DMS53 treated with DMSO at 0.1 percent for 48 hours (cell line): ENCODE measurements around the gene CMTM8.

Experiments
- DNase-seq: peaks from one replicate; lab custom pipeline; 2025; ENCODE audit not compliant: unreplicated experiment; lab: John Stamatoyannopoulos, UW

Gene CMTM8

DNA sequence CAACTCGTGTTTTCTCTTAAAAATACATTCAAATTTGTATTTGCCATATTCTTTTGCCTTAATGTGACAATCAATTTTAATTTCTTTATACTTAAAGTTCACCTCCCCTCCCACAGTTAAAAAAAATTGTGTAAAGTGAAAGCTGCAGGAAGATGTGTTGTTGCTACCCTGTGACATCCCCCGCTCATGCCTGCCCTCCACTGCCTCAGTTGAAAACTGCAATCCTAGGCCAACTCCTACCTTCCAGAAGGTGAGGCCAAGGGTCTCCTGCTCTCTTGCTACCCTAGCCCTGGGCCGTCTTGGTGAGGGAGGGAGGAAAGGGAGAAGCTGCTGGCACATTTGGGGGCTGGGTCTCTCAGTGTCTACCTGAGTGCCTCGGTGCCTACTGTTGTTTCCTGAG is 96.2 kb downstream of the CMTM8 start:
- DNase-seq = no peak

DNA sequence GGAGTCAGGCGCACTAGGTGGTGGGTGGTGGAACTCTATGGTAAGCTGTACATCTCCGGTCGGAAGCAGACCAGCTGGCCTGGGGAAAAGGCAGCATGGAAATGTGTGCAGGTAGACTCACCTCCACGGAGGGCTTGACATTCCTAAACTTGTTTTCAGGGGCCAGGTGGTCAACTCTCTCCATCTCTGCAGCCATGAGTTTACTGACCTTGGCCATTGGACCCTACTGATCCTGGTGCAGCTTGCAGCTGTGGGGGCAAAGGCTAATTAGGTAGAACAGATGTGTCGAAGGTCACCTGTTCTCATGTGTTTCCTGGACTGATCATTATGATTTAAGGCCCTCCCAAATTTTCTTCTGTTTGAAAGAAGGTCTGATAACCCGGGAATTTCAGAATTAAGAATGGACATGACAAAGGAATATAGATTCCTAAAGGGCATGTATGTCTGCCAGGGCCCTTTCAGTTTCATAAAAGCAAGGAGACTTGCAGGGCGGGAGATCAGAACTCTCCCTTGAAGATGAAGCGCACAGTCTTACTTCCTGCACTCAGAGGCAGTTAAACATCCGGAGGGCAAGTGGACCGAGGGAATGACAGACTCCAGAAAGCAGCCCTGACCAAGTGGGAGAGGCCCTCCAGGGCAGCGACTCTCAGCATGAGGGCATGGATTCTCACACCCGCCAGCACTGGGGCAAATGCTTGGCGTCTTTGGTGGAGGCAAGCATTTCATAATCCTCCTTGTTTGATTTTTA is 97.1 kb downstream of the CMTM8 start:
- no peak for DNase-seq

DNA sequence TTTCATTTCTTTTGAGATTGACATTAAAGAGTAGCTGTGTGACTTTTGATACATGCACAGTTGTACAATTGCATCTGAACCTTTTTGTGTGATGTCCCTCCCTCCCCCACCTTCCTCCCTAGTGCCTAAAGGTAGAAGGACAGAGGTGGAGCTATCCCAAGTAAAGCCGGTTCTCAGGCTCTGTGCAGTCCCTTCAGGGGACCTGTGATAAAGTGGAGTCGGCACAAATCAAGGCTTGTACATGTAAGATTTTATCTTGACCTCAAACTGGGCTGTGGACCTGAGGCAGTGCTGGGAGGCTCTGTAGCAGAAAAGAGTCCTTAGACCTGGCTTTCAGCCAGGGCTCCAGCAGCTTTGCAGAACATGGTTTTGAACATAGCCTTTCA is 97.6 kb downstream of the CMTM8 start:
- DNase-seq = no peak

DNA sequence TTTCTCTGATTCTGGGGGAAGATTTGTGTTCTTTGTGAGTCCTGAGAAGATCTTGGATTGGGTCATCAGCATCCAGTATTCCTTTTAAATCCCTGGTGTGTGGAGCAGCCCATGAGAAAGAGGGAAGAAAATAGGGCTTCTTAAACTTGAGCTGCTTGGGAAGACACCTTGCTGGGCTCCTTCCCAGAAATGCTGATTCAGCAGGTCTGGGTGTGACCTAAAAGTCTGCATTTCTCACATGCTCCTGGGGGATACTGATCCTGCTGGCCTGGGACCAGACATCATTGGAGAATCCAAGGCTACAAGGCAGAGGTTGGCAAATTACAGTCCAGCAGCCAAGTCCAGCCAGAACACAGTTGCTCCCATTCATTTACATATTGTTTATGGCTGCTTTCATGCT is 99.0 kb downstream of the CMTM8 start:
- no peak for DNase-seq

DNA sequence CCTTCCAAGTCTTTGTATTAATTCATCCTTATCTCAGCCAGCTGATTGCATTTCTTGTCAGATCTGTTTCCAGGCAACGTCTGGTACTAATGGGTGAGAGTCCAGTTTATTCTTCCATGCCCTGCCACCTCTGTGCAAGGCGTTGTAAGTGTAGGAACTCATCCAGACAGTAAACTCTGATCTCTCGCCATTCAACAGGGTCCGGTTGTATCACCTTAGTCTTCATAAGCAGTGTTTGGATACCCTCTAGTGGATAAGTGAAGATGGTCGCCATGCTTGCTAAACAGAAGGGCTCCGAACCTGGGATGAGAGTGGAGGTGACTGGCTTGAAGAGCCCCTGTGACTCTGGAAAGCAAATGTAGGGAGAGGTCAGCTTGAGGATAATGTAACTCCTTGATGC is 101.6 kb downstream of the CMTM8 start:
- no peak for DNase-seq

DNA sequence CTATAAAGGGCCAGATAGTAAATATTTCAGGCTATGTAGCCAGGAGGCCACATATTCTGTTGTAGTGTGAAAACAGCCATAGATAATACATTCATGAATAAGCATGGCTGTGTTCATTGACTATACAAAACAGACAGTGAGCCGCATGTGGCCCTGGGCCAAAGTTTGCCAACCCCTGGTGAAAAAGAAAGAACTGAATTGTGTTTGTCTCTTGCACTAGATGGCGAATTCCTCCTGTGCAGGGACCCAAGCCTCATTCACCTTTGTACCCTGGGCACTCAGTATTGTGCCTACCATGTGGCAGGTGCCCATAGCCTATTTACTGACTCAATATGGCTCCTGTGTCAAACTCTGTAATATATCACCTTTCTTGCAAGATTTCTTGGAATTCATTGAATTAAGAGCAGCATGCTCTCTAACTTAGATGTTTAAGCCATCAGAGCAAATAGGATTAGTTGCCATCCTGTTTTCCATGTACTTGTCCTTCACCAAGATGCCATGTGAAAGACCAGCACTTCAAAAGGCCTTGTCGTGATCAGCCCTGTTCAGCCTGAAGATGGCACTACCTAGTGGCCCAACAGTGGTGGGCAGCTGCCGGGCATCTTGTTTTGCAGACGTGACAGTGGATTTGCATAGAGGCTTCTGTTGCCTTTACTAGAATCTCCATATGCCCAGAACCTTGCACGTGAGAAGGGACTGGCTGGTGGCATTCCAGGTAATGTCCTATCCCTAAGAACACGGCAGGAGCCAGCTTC is 102.3 kb downstream of the CMTM8 start:
- DNase-seq = no peak

DNA sequence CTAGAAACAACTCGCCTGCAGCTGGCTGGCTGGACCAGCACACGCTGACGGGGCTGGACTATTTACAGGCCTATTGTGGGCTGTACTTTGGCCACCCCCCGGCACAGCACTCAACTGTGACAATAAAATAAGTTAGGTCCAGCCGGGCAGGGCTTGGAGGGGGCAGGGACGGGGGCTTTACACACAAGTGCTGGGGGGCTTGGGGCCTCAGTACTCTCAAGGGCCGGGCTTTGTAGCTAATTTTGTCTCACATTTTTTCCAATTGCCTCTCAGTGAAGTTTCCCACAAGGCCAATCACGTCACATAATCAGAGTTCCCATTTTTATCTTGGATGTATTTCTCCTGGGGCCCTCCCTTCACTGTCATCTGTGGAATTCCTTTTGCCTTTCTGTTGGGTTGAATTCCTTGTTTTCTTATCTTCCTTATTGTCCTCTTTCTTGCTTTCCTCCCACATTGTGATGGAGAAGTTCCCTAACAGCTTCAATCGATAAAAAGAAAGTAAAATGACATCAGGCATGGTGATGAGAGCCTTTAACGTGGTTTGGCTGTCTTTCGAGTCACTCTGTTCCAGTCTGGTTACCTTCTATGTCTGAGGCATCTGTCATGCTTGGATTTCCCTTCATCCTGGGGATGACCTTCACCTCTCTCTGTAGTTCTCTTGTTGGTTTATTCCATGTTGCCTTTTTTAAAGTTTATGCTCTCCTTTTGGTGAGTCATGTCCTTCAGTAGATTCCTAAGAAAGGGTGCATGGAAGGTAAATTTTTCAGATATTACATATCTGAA is 109.1 kb downstream of the CMTM8 start:
- no peak for DNase-seq

DNA sequence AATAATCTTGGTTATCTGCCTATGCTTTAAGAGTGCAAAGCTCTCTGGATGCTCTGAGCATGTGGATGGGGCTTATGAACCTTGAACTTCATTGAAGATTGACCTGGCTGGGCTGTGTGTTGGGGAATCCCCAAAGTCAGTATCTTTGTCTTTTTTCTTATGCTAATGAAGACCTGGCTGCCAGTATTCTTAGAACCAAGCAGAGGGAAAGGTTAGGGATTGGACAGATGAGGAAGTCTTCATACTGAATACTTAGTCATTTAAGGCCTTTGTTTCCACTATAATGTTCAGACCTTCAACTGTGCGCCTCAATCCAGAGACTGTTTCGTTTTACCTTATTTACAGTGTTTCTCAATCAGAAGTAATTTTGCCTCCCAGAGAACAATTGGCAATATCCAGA is 110.7 kb downstream of the CMTM8 start:
- DNase-seq = no peak

DNA sequence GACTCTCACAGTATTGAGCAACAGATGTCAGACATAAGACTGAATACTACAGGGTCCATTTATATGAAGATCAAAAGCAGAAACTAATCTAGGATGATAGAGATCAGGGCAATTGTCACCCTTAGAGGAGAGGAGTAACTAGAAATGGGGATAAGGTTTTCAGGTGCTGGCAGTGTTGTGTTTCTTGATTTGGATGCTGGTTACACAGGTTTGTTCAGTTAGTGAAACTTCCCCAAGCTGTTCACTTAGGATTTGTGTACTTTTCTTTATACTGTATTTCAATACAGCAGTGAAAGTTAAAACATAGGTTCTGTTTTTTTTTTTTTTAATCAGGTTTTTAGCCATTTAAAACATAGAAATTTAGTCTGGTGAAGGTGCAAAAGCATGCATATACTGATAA is 114.1 kb downstream of the CMTM8 start:
- no peak for DNase-seq

DNA sequence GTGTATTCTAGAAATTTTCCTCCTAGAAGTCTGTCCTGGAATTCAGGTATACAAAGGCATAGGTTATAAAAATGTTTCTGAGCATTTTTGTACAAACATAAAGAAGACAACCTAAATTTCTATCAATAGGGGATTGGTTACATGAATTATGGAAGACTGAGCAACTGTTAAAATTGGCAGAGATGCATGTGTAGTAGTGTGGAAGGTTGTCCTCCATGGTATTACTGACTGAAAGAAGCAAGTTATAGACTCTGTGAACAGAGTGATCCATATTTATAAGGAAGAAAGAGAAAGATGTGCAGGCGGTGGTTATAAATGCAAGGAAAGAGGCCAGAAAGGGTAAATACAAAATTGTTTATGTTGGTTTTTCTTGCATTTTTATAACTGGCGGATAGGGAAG is 114.9 kb downstream of the CMTM8 start:
- DNase-seq = no peak

DNA sequence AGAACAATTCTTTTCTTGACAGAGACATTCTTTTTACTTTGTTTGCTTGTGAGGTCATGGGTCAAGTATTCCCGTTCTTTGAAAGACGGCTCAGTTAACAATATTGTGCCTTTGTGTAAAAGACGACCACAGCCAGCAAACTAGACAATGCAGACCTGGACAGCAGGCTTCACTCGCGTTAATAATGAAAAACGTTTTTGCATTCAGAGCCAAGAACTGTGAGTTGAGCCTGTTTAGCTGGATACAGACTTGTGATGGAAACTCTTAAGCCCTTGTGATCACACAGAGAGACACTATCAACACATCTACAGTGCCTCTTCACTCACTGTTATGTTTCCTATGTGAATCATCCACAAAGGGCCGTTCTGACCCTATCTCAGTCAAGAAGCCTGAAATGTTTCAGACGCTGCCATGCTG is 115.9 kb downstream of the CMTM8 start:
- DNase-seq = no peak

DNA sequence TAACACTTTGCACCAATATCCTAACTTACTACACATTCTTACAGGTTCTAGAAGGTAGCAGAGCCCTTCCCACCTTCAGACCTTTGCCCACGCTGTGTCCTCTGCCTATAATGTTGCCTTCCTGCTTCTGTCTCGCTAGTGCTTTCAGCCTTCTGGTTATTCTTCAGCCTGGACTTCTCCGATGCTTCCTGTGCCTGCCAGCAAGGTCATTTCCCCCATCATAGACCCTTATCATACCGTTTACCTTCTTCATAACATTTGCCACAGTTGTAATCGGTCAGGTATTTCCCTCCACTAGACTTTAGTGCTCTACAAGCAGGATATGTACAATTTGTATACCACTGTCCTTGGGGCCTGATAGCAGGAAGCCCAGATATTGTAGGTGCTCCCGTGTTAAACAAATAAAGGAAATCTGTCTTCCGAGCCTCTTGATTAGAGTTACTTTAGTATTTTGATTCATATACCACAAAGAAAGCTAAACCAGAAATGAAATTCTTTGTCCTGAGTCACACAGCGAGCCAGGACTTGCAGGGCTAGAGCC is 117.3 kb downstream of the CMTM8 start:
- no peak for DNase-seq

DNA sequence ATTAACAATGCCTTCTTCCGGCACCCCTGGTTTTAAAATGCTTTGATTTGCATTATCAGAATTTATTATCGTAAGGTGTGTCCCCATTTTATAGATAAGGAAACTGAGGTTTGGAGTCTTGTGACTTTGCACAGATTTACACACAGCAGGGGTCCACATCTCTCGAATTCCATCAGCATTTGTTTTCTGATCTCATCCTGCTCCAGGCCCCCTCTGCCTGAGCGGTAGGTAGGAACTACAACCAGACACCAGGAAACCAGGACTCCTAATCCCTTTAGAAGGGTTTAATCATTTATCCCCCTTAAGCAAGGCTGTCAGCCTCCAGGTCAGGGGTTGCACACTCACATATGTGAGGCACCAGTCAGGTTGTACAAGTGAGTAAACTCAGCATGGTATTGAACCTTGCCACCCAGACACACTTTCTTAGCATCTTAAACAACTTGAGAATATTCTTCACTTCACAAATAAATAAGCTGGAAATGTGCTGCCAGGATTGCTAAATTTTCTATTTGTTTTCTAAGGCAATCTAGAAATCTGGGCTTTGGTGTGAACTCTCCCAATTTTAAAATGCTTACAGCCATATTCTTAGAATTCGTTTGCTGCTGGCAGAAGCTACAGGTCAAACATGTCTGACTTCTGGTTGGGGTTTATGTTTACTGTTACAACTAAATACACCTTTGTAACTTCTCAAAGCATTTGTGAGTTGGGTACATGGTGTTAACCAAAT is 121.4 kb downstream of the CMTM8 start:
- DNase-seq = no peak

DNA sequence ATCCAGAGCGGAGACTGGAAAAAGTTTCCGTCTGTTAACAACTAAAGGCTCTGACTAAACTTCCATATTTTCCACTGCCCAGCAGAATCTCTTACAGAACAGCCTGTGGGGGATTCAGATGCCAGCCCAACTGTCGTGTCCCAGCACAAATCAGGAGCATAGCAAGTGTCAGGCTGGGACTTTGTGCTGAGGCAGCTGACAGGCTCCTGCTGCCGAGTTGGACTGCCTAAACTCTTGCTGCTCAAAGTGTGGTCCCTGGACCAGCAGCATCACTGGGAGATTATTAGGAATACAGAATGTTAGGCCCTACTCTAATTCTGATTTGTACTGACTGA is 122.0 kb downstream of the CMTM8 start:
- DNase-seq = no peak

DNA sequence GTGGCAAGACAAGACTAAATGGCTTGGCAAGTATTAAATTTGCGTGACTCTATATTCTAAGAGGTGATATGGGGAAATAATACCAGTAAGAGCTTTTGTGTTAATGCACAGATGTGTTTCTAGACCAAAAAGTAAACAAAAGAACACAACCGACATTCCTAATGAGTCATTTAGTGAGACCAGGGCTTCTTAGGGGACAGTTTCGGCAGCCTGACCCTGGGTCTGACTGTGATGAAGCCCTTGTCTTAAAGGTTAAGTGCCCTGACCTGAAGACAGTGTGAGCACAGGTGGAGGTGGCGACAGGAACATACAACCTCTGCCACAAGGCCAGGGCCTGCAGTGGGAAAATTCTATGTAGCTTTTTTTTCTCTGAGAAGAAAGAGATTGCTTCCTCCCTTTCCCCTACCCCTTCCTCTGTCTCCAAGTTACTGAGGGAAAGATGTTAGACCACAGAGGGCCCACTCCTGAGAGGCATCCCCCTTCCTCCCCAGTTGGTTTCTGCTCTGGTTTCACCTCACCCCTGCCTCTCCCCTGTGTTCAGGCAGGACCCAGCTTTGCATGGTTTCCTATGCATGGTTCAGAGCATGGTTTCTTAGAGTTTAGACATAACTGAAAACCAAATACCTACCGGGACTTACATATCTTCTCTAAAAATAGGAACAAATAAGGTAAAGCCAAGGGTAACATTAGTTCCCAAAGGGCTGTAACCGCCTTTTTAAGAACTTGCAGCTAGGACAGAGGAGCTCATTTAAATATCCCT is 128.3 kb downstream of the CMTM8 start:
- no peak for DNase-seq

DNA sequence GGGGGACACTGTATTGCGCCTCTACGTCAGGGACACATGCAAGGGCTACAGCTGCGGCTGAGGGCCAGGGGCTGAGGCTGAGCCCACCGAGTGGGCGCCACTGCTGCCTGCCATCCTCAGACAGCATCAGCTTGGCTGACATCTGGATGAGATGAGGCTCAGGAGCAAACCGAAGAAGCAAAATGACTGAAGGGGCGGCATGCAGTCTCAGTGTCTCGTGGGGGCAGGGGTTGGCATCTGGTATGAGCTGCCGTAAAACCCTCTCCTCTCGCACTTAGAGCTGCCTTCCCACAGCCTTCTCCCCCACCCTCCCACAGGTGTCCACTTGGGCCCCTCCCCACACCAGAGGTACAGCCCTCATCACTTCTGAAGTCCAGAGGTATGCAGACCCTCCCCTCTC is 129.0 kb downstream of the CMTM8 start:
- DNase-seq = no peak

DNA sequence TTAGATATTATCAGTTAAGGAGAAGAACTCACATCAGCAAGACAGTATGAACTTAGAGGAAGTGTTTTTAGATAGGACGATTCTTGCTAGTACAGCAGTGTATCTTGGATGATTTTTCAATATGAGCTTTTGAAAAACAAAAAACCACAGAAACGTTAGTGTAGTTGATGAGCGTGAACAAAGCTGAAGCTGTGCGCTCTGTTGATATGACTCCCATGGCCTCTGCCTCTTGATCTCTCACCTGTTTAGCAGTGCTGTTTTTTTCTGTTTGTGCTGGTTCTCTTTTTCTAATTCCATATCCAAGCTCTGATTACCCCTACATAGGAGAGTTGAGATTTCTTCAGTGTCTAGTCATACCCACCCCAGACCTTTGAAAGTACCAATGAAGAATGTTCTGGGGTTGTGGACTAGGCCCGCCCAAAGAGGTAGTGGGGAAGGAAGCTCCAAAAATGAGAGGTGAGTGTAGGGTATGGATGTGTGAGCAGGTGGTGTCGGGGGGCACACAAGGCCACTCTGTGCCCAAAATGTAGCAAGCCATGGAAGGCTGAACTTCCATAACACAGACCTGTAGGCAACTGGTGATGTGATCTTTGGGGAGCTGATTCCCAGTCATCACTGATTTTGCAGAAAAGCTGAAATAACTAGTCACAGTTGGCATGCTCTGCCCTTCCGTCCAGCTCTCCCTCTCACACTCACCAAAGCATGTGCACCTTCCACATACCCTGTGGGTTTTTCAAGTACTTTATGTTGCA is 133.2 kb downstream of the CMTM8 start:
- DNase-seq = no peak

DNA sequence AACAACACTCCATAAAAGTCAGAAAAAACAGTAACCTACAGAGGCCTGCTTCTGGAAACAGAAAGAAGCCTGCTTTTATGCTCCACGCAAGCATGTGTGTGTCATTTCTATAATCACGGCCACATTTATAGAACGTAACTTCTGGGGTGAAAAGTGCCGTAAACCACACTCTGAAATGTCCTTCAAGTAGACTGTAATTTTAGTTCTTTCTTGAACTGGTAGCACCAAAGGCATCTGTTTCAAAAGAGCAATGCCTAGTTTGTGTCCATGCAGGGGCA is 133.7 kb downstream of the CMTM8 start:
- no peak for DNase-seq

DNA sequence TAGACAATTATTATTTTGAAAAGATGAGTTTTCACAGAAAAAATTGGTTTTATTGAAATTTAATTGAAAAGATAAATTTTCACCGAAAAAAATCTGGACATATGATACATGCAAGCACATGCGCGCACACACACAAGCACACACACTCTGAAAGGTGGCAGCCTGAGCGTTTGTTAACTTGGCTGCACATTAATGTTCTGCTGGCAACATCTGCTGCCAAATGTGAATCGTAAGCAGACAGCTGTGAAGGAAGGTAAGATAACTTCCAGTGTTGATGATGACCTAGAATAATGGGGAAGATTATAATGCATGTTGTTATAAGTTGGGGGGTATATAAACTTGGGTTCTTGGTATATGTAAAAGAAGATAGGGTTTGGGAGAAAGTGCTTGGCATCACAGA is 134.8 kb downstream of the CMTM8 start:
- no peak for DNase-seq

DNA sequence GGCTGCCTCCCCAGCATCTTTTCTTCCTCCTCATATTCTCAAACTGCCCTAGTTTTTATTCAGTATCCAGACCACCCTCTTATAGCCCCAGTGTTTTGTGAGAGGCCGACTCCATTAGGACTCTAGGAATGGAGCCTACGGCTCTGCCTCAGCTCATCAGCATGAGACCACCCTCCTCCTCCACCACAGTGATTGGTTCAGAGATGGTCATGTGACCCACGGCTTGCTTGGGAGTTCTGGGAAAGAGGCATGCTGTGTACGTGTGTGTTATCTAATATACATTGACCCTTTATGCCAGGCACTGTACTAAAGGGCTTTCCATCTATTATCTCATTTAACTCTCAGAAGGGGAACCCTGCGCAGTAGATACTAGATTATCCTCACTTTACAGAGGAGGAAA is 135.4 kb downstream of the CMTM8 start:
- DNase-seq = no peak
